HG02571 (cell line): Measurements from ENCODE around the gene DKK2.

ENCODE experiments used
- ATAC-seq: cut with Tn5 transposase; IDR thresholded peaks from one replicate; pipeline ENCODE4 v1.9.1; 2021; ENCODE audit warnings: mild to moderate bottlenecking, moderate library complexity; ENCODE audit not compliant: unreplicated experiment

Gene DKK2

GRCh38 chr4:107035819-107036583 lies at the start of gene DKK2:
TSS of gene DKK2 (minus strand) at chr4:107036313. CDS start at chr4:107035591, 722 bp downstream.
- no peak for ATAC-seq

- ATAC-seq, result no peak
These were observed 41.1 kb upstream of the DKK2 start for GRCh38 chr4:107077192-107077591.

- ATAC-seq, result no peak
These were observed 37.0 kb upstream of the DKK2 start for GRCh38 chr4:107072836-107073736.

GRCh38 chr4:107071108-107071507 lies 35.0 kb upstream of the DKK2 start:
- no peak for ATAC-seq

GRCh38 chr4:107069049-107069448 lies 32.9 kb upstream of the DKK2 start:
- no peak for ATAC-seq

- no peak for ATAC-seq
These were observed 32.0 kb upstream of the DKK2 start for GRCh38 chr4:107068116-107068515.

GRCh38 chr4:107066621-107067020 lies 30.5 kb upstream of the DKK2 start:
- ATAC-seq, result no peak

GRCh38 chr4:107065201-107065600 lies 29.1 kb upstream of the DKK2 start:
- ATAC-seq, result no peak

GRCh38 chr4:107060388-107060787 lies 24.3 kb upstream of the DKK2 start:
- ATAC-seq, result no peak

GRCh38 chr4:107058828-107059227 lies 22.7 kb upstream of the DKK2 start:
- ATAC-seq, result no peak

GRCh38 chr4:107050525-107051135 lies 14.5 kb upstream of the DKK2 start:
- ATAC-seq, result no peak

GRCh38 chr4:107046261-107046660 lies 10.1 kb upstream of the DKK2 start:
- ATAC-seq, result no peak

- no peak for ATAC-seq
These were observed 8.1 kb upstream of the DKK2 start for GRCh38 chr4:107044170-107044569.

GRCh38 chr4:107037199-107037584 lies 1.1 kb upstream of the DKK2 start:
- ATAC-seq, result no peak

GRCh38 chr4:107036584-107037198 lies 578 bp upstream of the DKK2 start:
- ATAC-seq, result no peak

- no peak for ATAC-seq
These were observed 906 bp downstream of the DKK2 start for GRCh38 chr4:107034996-107035818.

GRCh38 chr4:107034091-107034995 lies 1.8 kb downstream of the DKK2 start:
- no peak for ATAC-seq

GRCh38 chr4:107027379-107027778 lies 8.7 kb downstream of the DKK2 start:
- ATAC-seq, result no peak

- no peak for ATAC-seq
These were observed 17.8 kb downstream of the DKK2 start for GRCh38 chr4:107018344-107018735.
